Osteocyte (in vitro differentiated cells): ENCODE data around the gene PFKFB1. TPM values are rescaled to one million over a fixed set of nuclear protein-coding genes. Genes with fewer than 3 reads are reported as not detected.

Source experiments
- DNase-seq: peaks from one replicate; pipeline ENCODE4 v3.0.0; 2021; ENCODE audit warnings: mixed read lengths; ENCODE audit not compliant: unreplicated experiment; ENCODE audit errors: extremely low spot score
- H3K27ac Mint-ChIP-seq: one replicate; pipeline ENCODE4 v1.8.0; 2021; ENCODE audit warnings: mild to moderate bottlenecking, mixed read lengths; ENCODE audit not compliant: unreplicated experiment
- H3K27me3 Mint-ChIP-seq: one replicate; pipeline ENCODE4 v1.8.0; 2021; ENCODE audit warnings: mixed read lengths; ENCODE audit not compliant: unreplicated experiment
- H3K36me3 Mint-ChIP-seq: one replicate; pipeline ENCODE4 v1.8.0; 2021; ENCODE audit warnings: mixed read lengths; ENCODE audit not compliant: unreplicated experiment
- H3K4me1 Mint-ChIP-seq: one replicate; pipeline ENCODE4 v1.8.0; 2021; ENCODE audit warnings: mixed read lengths; ENCODE audit not compliant: unreplicated experiment
- H3K4me3 Mint-ChIP-seq: one replicate; pipeline ENCODE4 v1.8.0; 2021; ENCODE audit warnings: mild to moderate bottlenecking, moderate library complexity, mixed read lengths; ENCODE audit not compliant: unreplicated experiment
- H3K9me3 Mint-ChIP-seq: one replicate; pipeline ENCODE4 v1.8.0; 2021; ENCODE audit warnings: mixed read lengths; ENCODE audit not compliant: unreplicated experiment
- total RNA-seq: library from RNA; stranded (reverse); gene quantifications from 2 replicates; pipeline ENCODE4 v1.2.1, GENCODE V29; 2021
- TF ChIP-seq, protein P1 (sequence below): fragments of 200-600 bp; sonication (generic); IDR thresholded peaks from 2 replicates; pipeline ENCODE4 v1.5.0; 2021; ENCODE audit warnings: antibody characterized with exemption, mild to moderate bottlenecking, moderate library complexity

PFKFB1 gene
- total RNA-seq, 1 donor from 2014 or later, result not detected

DNA sequence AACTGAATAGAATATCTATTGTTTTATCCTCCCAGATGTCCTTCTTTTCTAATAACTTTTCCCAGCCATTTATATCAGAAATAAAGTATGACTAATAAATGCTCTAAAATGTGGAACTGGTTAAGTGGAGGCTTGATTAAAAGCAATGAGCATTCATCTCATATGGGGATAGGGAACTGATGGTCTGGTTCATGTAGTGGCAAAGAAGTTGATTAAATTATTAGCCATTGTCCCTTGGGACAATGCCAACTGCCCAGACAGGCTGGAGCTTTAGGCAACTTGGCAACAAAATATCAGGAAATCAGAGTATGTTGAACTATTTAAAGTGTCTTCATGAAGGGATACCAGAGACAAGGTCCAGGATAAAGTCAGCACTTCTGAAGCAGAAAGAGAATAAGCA, 49.2 kb downstream of the PFKFB1 start:
- Mint-ChIP-seq H3K36me3 (no peaks in the 10 kb centered on the region), H3K4me3 (no peak overlapping the region), H3K4me1 (no peaks in the 10 kb centered on the region), H3K27me3 (peaks cover 3% of the 10 kb centered on the region), H3K9me3 (peaks cover 8% of the 10 kb centered on the region), H3K27ac (no peak overlapping the region)
- no peak for DNase-seq
- TF ChIP-seq, protein P1, sequence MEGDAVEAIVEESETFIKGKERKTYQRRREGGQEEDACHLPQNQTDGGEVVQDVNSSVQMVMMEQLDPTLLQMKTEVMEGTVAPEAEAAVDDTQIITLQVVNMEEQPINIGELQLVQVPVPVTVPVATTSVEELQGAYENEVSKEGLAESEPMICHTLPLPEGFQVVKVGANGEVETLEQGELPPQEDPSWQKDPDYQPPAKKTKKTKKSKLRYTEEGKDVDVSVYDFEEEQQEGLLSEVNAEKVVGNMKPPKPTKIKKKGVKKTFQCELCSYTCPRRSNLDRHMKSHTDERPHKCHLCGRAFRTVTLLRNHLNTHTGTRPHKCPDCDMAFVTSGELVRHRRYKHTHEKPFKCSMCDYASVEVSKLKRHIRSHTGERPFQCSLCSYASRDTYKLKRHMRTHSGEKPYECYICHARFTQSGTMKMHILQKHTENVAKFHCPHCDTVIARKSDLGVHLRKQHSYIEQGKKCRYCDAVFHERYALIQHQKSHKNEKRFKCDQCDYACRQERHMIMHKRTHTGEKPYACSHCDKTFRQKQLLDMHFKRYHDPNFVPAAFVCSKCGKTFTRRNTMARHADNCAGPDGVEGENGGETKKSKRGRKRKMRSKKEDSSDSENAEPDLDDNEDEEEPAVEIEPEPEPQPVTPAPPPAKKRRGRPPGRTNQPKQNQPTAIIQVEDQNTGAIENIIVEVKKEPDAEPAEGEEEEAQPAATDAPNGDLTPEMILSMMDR, result no peak

DNA sequence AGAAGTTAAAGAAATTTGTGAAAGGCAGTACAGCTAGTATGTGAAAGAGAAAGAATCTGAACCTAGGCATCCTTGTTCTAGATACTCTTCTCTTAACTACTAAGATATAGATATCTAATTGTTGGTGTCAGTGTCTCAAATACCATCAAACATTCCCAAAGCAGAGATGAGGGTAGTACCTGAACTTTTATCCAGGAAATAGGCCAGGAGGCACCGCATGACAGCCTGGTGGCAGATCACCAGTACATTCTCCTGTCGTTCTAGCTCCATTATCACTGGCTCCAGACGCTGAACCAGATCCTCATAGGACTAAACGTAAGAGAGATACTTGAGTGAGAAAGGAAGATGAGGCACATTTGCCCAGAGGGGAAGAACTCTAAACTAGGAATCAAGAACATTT, 56.6 kb downstream of the PFKFB1 start:
- Mint-ChIP-seq H3K36me3 (peaks cover 2% of the 10 kb centered on the region), H3K9me3 (peaks cover 3% of the 10 kb centered on the region), H3K27ac (no peak overlapping the region), H3K4me3 (no peak overlapping the region), H3K27me3 (peaks cover 9% of the 10 kb centered on the region), H3K4me1 (no peaks in the 10 kb centered on the region)
- TF ChIP-seq, protein P1, result no peak
- DNase-seq, result no peak

GRCh38 chrX:54935306-54935705, 58.7 kb downstream of the PFKFB1 start:
- H3K27ac Mint-ChIP-seq, result no peak overlapping the region
- peaks cover 3% of the 10 kb centered on the region for H3K9me3 Mint-ChIP-seq
- DNase-seq, result no peak
- peaks cover 9% of the 10 kb centered on the region for H3K27me3 Mint-ChIP-seq
- peaks cover 10% of the 10 kb centered on the region for H3K36me3 Mint-ChIP-seq
- TF ChIP-seq, protein P1, result no peak
- H3K4me1 Mint-ChIP-seq, result no peaks in the 10 kb centered on the region
- H3K4me3 Mint-ChIP-seq, result no peak overlapping the region

DNA sequence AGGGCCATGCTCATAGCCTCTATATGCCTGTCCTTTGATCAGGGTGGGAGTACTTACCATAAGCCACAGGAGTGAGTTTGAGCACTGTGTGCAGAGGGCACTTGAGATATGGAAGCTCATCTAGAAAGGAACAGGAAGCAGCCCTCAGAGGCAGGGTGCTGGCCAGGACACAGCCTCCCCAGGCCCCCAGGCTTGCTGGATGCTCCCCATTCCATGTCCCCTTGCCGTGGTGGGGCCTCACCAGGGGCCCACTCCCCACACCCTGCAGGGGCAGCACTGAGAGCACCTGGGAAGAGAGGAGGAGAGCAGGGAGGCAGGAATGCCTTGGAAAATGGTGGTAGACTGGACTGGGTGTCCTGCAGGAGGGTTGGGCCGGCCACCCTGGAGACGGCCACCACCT, 59.1 kb downstream of the PFKFB1 start:
- peaks cover 3% of the 10 kb centered on the region for H3K9me3 Mint-ChIP-seq
- H3K27ac Mint-ChIP-seq, result no peak overlapping the region
- TF ChIP-seq, protein P1, result no peak
- H3K36me3 Mint-ChIP-seq, result peaks cover 10% of the 10 kb centered on the region
- no peak for DNase-seq
- H3K27me3 Mint-ChIP-seq, result peaks cover 9% of the 10 kb centered on the region
- H3K4me3 Mint-ChIP-seq, result no peak overlapping the region
- no peaks in the 10 kb centered on the region for H3K4me1 Mint-ChIP-seq

DNA sequence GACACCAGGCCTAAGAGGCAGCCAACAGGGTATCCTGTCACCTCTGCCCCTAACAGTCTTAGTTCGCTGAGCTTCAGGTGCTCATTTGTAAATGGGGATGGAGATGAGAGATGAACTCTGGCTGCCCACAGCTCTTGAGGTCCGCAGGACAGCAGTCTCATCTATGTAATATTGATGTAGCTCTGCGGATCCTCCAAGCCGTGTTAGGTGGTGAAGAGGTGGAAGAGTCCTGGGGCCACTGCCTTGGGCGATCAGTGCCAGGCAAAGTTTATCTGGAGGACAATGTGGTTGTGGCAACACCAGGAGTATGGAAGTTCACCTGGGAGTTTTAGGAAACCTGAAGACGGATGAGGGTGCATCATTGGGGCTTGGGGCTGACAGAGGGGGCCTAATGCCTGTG, 59.9 kb downstream of the PFKFB1 start:
- TF ChIP-seq, protein P1, result no peak
- Mint-ChIP-seq H3K27me3 (peaks cover 4% of the 10 kb centered on the region), H3K9me3 (peaks cover 3% of the 10 kb centered on the region), H3K4me3 (no peak overlapping the region), H3K27ac (no peak overlapping the region), H3K4me1 (no peaks in the 10 kb centered on the region), H3K36me3 (peaks cover 10% of the 10 kb centered on the region)
- no peak for DNase-seq
